MV-4-11 (cell line): ENCODE measurements around the gene NEUROD2.
A peak's percentile ranks its signal among the peaks of the same experiment; 100 is the strongest.

ENCODE experiments used
- DNase-seq: peaks from one replicate; lab custom pipeline; 2025; lab: John Stamatoyannopoulos, UW

The NEUROD2 gene

GRCh38 chr17:39634384-39634871 is 26.7 kb upstream of the NEUROD2 start:
- DNase-seq = no peak

GRCh38 chr17:39633570-39634183 is 26.0 kb upstream of the NEUROD2 start:
- DNase-seq = no peak

GRCh38 chr17:39632153-39632941 is 24.6 kb upstream of the NEUROD2 start:
- DNase-seq = no peak

GRCh38 chr17:39631403-39631802 is 23.7 kb upstream of the NEUROD2 start:
- DNase-seq = no peak

- peak; percentile 80 for DNase-seq
Measured at GRCh38 chr17:39629898-39630297, 22.2 kb upstream of the NEUROD2 start.

GRCh38 chr17:39629494-39629880 is 21.8 kb upstream of the NEUROD2 start:
- DNase-seq = no peak

- no peak for DNase-seq
Measured at GRCh38 chr17:39628655-39629493, 21.2 kb upstream of the NEUROD2 start.

- DNase-seq = no peak
Measured at GRCh38 chr17:39627712-39628516, 20.2 kb upstream of the NEUROD2 start.

- DNase-seq = no peak
Measured at GRCh38 chr17:39627047-39627711, 19.5 kb upstream of the NEUROD2 start.

- DNase-seq = no peak
Measured at GRCh38 chr17:39626171-39627046, 18.7 kb upstream of the NEUROD2 start, which contains the start of gene PPP1R1B. TSS of gene PPP1R1B (plus strand) at chr17:39626952. CDS start at chr17:39627393, 441 bp downstream.

GRCh38 chr17:39625198-39625785 is 17.6 kb upstream of the NEUROD2 start:
- no peak for DNase-seq

GRCh38 chr17:39624313-39624712 is 16.6 kb upstream of the NEUROD2 start:
- no peak for DNase-seq

- peak; percentile 59 for DNase-seq
Measured at GRCh38 chr17:39623356-39623950, 15.7 kb upstream of the NEUROD2 start.

GRCh38 chr17:39622380-39623006 is 14.8 kb upstream of the NEUROD2 start:
- no peak for DNase-seq

- peak; percentile 78 for DNase-seq
Measured at GRCh38 chr17:39621523-39622379, 14.0 kb upstream of the NEUROD2 start.

- no peak for DNase-seq
Measured at GRCh38 chr17:39619786-39620101, 12.0 kb upstream of the NEUROD2 start.

- no peak for DNase-seq
Measured at GRCh38 chr17:39618956-39619785, 11.5 kb upstream of the NEUROD2 start.
